Stimulated activated CD8-positive, alpha-beta memory T cell treated with anti-CD3 and anti-CD28 coated beads, Interleukin-12 subunit alpha, Interleukin-12 subunit beta, amount 100 ng/mL, for 24 hours (primary cell): Measurements from ENCODE around the gene PLEKHS1.
"Not testable (repeated sequence)": the region's sequence is repeated elsewhere in the genome, so short reads cannot be mapped to it uniquely, and the experiment has no call there.

Experiments
- DNase-seq: peaks from one replicate; pipeline ENCODE4 v3.0.0-alpha.2; 2020; ENCODE audit errors: extremely low read depth

PLEKHS1 gene

DNA sequence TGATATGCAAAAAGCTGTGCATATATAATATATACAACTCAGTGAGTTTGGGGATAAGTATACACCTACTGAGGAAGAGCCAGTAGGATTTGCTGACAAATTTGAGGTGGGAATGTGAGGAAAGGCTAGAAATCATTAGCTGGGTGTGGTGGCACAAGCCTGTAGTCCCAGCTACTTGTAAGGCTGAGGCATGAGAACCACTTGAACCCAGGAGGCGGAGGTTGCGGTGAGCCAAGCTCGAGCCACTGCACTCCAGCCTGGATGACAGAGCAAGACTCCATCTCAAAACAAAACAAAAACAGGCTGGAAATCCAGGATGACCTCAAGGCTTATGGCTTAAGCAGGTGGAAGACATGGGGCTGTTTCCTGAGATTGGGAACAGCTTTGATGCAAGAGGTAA lies 10.6 kb upstream of the PLEKHS1 start:
- no peak for DNase-seq

DNA sequence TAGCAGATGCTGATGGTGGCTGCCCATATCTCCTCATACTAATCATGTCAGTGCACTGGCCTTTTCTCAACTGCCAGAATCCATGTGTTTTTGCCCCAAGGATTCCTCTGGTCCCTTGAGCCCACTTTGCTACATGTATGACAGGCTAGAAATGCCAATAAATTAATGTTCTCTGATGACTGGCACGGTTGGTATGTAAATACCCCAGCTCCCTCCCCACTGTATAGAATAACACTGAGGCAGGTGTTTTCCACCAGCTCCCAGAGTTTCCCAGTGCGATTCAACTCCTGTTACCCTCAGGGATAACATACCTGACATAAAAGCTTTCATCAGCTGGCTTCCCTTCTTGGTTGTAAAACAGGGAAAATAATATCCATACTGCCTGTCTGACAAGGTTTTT lies 9.0 kb upstream of the PLEKHS1 start:
- DNase-seq = no peak

DNA sequence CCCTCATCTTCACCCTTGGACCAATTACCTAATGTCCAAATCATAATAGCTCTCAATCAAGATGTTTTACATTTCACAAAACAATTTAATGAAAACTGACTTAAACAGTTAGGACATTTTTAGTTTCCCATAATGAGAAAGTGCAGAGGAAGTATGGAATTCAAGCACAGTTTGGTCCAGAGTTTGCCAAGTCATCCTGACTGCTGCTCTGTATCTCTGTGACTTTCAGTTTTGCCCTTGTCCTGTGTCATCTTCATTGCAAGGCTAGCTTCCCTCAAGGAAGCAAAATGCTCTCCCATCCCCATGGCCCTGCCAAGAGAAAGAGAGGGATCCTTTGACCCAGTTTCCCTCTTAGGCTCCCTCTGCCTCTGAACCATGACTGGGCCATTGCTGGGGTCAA lies 7.9 kb upstream of the PLEKHS1 start:
- no peak for DNase-seq

DNA sequence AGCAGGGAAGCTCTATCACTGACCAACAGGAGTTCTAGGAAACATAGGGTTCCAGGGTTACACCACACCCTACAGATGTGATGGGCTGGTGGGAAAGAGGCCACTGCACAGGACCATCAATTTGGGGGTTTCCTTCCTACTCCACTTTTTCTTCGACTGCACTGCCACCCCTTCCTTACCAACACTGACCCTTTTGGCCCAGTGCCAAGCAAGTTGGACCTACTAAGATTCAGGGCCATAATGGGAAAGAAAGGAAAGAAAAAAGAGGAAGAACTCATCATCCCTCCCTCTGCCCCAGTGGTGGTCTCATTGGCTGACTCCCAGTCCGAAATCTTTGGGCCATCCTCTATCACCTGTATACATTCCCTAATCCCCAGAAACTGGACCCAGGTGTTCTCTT lies 6.1 kb upstream of the PLEKHS1 start:
- no peak for DNase-seq

DNA sequence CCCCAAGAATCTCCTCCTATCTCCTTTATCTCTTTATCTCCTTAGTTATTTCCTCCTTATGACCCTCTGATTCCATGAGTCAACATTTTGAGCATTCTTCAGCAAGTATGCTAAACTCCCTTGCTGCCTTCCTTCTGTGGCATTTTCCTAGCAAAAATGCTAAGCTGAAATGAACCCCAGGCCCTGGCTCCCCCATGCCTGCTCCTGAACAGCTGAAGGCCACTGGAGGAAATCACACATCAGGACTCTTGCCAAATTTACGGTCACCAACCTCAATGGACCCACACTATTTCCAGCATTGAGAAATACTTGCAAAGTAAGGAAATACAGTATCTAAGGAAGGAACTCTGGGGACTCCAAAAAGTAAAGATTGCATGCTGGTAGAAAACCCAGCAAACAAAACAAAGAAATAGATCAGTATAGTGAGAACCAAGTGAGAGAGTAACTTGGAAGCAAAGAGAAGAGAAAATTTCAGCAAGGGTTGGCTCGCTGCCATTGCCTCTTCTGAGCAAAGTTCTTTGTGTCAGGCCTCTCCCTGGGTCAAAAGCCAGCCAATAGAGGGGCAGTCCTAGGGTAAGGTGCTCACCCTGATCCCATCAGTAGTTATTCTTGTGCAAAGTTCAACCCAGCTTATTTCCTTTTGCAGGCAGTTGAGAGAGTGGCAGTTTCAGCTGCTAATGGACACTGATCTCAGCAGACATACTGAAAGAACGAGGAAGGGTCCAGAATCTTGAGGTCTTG lies 5.1 kb upstream of the PLEKHS1 start:
- DNase-seq = no peak

DNA sequence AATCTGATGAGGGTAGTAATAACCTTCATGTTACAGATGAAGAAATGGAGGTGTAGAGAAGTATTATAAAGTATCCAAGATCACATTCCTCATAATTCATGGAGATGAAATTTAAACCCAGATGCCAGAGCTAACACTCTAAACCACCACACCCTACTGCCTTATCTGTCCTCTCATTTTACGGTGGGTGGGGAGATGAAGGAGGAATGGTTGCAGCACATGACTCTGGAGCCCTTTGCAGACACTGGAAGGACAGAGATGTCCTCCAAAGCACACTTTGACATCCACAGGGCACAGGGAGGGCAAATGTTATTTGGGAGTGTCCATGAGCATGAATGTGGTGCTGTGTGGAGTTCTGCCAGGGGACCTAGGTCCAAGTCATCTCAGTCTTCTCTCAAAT lies 1.1 kb downstream of the PLEKHS1 start:
- DNase-seq = no peak

DNA sequence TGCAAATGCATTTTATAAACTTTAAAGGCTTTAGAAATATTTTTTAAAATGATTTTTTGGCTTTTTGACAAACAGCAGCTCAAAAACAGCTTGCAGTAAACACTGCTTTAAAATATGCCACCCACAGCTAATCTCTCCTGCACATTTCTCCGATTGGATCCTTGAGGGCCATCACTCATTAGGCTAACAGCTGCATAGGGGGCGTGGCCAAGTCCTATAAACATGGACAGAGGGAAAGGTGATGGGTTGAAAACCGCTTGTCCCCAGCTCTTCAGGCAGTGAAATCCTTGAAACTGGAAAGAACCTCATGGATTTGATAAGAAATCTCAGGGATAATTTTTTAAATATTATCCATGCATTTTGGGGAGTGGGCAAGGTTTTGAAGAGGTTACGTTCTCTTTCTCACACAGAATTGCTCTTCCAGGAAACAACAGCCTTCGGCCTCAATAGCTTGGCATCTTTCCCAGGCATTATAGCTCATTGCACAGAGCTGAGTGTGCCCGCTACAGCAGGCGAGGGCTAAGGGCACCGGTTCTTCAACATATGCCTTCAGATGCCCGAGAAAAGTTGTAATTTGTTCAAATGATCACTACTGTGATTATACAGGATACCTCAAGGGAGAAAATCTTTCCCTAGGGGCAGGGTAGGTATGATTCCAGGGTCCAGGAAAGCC lies 1.7 kb downstream of the PLEKHS1 start:
- no peak for DNase-seq

DNA sequence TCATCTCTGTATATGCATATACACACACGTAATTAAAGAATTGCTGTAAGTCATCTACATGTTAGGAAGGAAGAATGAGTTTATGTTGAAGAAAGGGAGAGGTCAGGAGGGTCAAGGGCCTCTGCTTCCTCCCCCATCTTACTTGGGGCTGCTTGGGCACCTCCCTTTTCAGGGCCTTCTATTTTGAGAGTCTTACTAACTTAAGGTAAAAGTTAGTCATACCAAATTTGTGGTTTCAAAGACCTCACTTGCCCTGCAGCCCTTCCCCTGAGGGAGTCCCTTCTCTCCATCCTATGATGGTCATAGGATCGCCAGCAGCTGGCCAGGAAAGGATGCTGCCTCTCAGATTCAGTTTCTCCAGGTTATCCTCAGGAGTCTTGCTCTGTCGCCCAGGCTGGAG lies 2.6 kb downstream of the PLEKHS1 start:
- DNase-seq = no peak

DNA sequence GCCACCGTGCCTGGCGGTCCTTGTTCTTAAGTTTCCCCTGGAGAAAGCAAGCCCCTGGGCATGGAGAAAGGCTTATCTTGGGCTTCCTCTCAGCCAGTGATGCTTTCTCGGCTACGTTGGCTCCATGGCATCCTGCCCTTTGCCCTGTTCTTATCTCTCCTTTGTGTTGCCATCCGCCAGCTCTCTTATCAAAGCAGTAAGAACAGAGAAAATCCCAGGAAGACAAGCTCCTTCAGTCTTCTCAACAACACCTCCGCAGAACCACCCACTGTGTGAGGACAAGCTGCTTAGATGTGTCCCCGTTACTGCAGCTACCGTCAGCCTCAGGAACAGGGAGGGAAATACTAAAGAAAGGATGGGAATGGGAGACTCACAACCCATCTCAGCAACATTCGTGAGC lies 3.3 kb downstream of the PLEKHS1 start:
- no peak for DNase-seq

DNA sequence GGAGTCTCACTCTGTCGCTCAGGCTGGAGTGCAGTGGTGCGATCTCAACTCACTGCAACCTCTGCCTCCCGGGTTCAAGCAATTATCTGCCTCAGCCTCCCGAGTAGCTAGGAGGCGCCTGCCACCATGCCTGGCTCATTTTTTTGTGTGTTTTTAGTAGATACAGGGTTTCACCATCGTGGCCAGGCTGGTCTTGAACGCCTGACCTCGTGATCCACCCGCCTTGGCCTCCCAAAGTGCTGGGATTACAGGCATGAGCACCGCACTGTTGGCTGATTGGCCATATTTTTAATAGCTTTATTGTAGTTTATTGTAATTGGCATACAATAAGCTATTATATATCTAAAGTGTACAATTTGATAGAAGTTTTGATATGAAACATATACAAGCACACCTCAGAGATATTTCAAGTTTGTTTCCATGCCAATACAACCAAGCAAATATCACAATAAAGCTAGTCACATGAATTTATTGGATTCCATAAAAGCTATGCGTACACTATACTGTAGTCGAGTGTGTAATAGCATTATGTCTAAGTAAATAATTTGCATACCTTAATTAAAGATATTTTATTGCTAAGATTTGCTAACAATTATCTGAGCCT lies 5.6 kb downstream of the PLEKHS1 start:
- no peak for DNase-seq

DNA sequence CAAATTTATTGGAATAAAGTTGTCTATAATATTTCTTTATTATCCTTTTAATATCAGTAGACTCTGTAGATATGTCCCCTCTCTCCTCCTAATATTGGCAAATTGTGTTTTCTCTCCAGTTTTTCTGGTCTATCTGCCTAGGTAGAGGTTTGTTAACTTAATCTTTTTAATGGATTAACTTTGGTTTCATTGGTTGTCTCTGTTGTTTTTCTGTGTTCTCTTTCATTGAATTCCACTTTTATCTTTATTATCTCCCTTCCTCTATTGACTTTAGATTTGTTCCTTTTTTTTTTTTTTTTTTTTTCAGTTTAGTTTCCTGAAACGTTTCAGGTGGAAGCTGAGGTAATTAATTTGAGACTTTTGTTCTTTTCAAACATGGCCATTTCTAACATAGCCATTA lies 10.6 kb downstream of the PLEKHS1 start:
- no peak for DNase-seq

DNA sequence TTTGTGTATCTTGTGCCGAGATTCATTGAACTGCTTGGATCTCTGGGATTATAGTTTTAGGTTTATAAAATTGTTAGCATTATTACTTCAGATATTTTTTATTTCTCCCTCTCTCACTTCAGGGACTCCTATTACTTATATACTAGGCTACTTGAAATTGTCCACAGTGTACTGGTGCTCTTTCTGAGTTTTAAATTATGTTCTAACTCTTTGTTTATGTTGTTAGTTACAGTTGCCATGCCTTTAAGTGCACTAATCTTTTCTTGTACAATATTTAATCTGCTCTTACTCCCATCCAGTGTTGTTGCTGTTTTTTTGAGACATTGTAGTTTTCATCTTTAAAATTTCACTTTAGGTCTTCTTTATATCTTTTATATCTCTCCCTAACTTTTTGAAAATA lies 13.1 kb downstream of the PLEKHS1 start:
- no peak for DNase-seq

DNA sequence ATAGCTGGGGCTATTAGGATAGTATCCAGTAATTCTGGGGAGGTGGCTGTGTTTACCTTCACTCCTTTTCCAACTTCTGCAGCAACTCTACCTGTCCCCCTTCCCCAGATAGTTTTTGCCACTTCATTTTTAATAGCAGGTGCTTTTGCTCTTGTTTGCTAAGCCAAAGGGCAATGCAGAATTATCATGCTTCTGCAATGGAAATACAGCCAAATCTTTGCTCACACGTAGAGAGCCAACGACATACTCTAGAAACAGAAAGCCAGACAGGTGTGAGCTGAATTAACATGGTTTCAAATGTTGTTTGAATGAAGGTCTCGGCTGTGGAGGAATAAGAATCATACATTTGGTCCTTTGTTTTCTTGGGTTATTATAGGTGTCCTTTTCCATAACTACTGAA lies 14.4 kb downstream of the PLEKHS1 start:
- no peak for DNase-seq

DNA sequence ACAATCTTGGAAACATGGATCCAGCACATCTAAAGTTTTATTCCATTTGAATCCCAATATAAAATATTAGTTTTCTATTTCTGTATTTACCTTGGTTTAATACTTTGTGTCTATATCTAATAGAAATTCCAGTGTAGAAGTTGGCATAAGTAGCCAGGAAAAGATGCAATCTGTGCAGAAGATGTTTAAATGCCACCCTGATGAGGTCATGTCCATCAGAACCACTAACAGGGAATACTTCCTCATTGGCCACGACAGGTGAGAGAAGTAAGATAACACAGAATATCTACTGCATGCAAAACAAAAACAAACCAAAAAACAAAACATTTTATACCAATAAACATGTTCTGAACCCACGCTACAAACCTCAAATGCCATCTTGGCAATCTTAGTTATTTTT lies 15.7 kb downstream of the PLEKHS1 start:
- DNase-seq = no peak

DNA sequence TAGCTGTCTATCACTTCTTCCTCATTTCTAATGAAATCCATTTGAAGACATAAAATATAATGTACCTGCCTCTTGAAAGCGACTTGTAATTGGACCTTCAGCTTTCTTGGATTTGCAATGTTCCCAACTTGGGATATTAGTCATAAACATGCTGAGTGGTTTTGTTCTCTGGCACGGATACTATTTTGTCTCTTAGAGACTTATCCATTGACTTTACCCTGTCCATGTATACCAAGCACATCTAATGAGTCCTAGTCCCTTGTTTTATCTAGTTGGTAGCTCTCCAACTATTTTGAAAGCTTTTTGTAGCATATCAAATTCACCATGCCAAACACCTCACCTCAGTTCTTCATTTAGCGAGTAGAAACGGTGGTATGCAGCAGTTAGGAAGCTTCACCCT lies 18.9 kb downstream of the PLEKHS1 start:
- DNase-seq = no peak

DNA sequence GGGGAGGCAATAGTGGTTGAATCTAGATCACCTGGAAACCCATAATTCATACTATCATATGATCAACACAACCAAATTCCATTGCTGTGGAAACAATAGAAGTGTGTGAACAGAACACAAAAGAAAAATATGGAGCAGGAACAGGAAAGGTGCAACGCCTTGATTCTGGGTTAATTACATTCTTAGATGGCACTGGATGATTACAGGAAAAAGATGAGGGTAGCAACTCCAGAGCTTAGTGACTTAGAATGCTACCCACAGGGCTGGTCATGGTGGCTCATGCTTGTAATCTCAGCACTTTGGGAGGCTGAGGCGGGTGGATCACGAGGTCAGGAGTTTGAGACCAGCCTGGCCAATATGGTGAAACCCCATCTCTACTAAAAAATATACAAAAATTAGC lies 19.6 kb downstream of the PLEKHS1 start:
- not testable (repeated sequence) for DNase-seq

DNA sequence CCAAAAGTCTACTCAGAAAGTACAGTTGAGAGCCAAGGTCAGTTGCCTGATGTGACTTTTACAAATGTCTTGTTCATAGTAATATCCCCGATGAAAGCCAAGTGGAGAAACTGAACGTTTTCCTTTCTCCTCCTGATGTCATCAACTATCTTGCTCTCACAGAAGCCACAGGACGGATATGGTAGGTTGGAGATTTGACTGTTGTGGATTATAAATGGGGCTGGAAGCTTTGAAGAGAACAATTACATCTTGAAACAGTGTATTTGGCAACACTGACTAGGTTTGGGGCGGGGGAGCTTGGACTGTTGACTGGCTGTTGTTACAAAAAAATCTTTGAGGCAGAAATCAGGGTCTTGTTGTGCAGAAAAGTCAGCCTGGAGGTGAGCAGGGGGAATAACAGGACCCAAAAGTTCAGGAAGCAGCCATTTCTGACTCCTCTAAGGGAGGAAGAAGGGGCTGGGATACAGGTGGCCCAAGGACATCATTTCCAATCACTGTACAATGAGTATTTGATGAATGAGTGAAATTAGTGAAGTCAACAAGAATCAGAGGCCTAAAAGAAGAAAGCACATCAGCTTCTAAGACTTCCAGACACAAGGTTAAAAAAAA lies 24.3 kb downstream of the PLEKHS1 start:
- DNase-seq = no peak

DNA sequence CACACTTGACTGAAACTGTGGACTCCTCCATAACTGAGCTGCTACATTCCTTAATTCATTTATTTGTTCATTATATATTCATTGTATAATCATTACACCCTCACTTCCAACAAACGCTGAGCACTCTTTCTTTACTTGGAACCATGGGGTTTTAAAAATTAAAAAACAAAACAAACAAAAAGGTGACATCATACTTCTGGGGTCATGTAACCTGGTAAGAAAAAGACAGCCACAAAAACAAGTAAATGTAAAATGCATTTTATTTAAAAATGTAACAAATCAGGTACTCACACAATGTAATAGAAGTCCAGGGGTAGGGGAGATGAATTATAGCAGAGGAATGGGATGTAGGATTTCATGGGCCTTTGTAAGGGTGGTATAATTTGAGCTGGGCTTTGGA lies 25.1 kb downstream of the PLEKHS1 start:
- no peak for DNase-seq

DNA sequence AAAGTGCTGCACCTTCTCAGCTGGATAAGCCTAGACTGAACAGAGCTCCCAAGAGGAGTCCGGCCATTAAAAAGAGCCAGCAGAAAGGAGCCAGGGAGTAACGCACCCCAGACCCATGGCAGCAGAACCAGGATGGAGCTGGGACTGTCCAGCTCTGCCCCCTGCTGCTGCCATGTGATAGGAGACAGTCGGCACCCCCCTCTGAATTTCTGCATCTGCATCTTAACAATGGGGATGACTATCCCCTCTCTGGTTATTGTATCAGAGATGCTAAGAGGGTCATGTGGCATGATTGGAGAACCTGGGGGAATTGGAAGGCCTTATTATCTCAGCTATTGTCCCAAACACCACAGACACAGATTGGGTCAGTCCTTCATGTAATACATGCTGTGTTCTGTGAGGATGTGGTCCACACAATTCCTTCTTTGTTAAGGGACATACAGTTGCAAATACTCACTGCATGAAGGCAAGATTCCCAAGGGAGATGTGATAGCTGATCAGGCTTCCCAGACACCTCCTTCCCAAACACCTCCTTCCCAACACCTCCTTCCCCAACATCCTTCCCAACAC lies 29.3 kb downstream of the PLEKHS1 start:
- no peak for DNase-seq

DNA sequence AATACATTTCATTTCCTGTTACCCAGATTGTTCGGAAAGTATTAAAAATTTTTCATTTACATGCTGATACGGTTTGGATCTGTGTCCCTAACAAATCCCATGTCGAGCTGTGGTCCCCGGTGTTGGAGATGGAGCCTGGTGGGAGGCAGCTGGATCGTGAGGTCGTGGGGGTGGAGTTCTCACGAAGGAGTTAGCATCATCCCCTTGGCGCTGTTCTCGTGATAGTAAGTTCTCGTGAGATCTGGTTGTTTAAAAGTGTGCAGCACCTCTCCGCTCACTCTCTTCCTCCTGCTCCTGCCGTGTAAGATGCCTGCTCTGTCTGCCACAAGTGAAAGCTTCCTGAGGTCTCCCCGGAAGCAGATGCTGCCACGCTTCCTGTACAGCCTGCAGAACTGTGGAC lies 30.9 kb downstream of the PLEKHS1 start:
- DNase-seq = no peak

DNA sequence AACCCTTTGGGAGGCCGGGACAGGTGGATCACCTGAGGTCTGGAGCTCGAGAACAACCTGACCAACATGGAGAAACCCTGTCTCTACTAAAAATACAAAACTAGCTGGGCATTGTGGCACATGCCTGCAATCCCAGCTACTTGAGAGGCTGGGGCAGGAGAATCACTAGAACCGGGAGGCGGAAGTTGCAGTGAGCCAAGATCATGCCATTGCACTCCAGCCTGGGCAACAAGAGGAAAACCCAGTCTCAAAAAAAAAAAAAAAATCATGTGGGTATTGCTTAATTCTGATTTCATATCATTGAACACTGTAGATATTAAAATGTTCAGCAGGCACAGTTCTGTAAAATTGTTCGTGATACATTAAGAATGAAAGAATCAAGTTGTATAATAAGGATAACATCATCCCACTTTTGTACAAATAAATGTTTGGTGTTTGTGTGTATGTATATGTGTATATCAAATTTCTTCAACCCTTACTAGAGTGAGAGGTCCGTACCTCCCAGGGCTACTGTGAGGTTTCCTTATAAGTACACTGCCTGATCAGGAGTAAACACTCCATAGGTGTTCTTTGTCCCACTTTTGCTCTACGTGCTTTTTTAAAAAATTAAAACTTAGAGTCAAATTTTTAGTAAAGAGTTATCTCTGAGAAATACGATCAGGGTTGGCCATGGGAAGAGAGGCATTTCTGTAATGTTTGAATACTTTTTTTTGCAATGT lies 31.7 kb downstream of the PLEKHS1 start:
- no peak for DNase-seq

DNA sequence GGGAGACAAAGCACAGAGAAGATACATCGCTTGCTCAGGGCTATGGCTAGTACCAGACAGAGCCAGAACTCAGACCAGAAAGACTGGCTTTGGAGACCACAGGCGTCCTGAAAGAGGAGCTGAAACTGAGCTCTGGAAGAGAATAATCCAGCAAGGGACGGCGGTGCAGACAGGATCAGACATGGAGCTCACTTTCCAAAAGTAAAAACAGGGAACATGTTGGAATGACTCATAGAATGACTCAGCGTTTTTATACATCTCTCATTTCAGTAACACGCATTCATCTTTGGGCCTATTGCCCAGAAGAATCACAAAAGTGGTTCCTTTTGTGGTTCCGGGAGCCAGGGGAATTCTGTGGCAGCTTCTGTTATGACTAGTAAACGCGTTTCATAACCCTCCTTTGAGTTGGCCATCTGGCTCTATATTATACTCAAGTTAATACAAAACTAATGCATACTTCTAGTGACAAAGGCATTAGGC lies 37.2 kb downstream of the PLEKHS1 start:
- DNase-seq = no peak
